ENCODE results near the gene PRKCB. TPM values are rescaled to one million over a fixed set of nuclear protein-coding genes. Genes with fewer than 3 reads are reported as not detected.

PRKCB gene
- total and polyA plus RNA-seq, 7 donors, result 0.13 to 1.5 (median 0.83) TPM

DNA sequence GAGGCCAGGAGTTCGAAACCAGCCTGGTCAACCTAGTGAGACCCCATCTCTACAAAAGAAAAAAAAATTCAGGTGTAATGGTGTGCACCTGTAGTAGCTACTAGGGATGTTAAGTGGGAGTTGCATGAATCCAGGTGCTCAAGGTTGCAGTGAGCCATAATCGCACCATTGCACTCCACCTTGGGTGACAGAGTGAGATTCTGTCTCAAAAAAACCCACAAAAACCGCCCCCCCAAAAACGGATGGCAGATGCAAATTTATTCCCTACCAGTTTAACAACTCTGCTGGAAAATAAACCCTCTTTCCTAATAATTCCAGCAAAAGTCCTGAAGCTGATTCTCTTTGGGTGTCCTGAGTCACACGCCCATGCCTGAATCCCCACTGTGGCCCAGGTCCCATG, 140.3 kb downstream of the PRKCB start:
- TF ChIP-seq, protein P1, sequence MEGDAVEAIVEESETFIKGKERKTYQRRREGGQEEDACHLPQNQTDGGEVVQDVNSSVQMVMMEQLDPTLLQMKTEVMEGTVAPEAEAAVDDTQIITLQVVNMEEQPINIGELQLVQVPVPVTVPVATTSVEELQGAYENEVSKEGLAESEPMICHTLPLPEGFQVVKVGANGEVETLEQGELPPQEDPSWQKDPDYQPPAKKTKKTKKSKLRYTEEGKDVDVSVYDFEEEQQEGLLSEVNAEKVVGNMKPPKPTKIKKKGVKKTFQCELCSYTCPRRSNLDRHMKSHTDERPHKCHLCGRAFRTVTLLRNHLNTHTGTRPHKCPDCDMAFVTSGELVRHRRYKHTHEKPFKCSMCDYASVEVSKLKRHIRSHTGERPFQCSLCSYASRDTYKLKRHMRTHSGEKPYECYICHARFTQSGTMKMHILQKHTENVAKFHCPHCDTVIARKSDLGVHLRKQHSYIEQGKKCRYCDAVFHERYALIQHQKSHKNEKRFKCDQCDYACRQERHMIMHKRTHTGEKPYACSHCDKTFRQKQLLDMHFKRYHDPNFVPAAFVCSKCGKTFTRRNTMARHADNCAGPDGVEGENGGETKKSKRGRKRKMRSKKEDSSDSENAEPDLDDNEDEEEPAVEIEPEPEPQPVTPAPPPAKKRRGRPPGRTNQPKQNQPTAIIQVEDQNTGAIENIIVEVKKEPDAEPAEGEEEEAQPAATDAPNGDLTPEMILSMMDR (IDR thresholded peaks at IDR 0.05), result no peak
- Histone ChIP-seq H3K36me3 (ENCODE audit: insufficient read depth in 1 of 2, low read depth in 1 of 2) (no peaks in the 10 kb centered on the region), H3K27me3 (ENCODE audit: insufficient read depth in 3 of 3, low read length in 2 of 3) (no peaks in the 10 kb centered on the region), H3K27ac (no peak overlapping the region), H3K4me3 (no peak overlapping the region), H3K4me1 (no peaks in the 10 kb centered on the region), H3K9me3 (no peaks in the 10 kb centered on the region)
- ATAC-seq (no peak), DNase-seq (no peak)
- intact Hi-C loops (cut with DNase I), result no loop called here
- WGBS, 3 donors, result 81 to 85% (median 84%) methylated on average over 5 of the region's 5 CpGs

DNA sequence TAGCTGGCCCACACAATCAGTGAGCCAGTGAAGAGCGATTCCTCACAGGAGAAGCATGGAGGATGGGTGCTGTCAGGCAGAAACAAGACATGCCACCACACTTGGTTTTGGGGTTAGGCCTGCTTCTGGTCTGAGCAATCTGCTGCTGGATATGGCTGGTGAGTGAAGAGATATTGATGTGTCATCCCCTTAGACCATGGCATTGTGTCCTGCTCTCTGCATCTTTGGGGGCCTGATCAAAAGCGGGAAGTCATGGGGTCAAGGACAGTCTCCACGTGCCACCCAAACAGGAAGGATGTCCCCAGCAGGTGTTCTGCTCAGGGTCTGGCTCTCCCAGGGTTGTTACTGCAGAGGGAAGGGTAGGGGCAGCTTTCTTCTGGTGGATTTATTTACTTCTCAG, 140.7 kb downstream of the PRKCB start:
- H3K27ac ChIP-seq, result no peak overlapping the region
- H3K36me3 ChIP-seq (ENCODE audit: insufficient read depth in 1 of 2, low read depth in 1 of 2), result no peaks in the 10 kb centered on the region
- no peaks in the 10 kb centered on the region for H3K27me3 ChIP-seq (ENCODE audit: insufficient read depth in 3 of 3, low read length in 2 of 3)
- intact Hi-C loops (cut with DNase I), result no loop called here
- DNase-seq (no peak), ATAC-seq (no peak)
- WGBS, 3 donors, result 47 to 49% (median 48%) methylated on average over 3 of the region's 3 CpGs
- H3K9me3 ChIP-seq, result no peaks in the 10 kb centered on the region
- TF ChIP-seq, protein P1 (IDR thresholded peaks at IDR 0.05), result no peak
- H3K4me3 ChIP-seq, result no peak overlapping the region
- H3K4me1 ChIP-seq, result no peaks in the 10 kb centered on the region

DNA sequence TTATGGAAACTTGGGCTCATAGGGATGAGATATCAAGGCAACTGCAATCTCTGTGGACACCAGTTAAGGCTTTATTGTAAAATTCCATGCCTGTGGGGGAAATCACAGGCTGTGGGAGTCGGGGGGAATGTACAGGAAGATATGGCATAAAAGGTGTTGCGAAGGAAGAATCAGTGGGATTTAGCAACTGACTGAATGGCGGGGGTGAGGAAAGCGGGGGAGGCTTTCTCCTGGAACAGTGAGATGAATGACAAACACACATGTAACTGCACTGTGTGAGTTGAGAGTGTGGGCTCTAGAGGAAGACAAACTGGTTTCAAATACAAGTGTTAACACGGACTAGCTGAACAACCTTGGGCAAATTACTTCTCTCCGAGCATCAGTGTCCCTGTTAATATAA, 143.7 kb downstream of the PRKCB start:
- WGBS, 3 donors, result 84 to 86% (median 86%) methylated on average over 6 of the region's 6 CpGs
- no peak for DNase-seq
- no peaks in the 10 kb centered on the region for H3K27me3 ChIP-seq (ENCODE audit: insufficient read depth in 3 of 3, low read length in 2 of 3)
- H3K36me3 ChIP-seq (ENCODE audit: insufficient read depth in 1 of 2, low read depth in 1 of 2), result no peaks in the 10 kb centered on the region
- no peak for ATAC-seq
- no peak overlapping the region for H3K4me3 ChIP-seq
- no peak overlapping the region for H3K27ac ChIP-seq
- intact Hi-C loops (cut with DNase I), result no loop called here
- no peaks in the 10 kb centered on the region for H3K4me1 ChIP-seq
- H3K9me3 ChIP-seq, result no peaks in the 10 kb centered on the region
- TF ChIP-seq, protein P1 (IDR thresholded peaks at IDR 0.05), result no peak

DNA sequence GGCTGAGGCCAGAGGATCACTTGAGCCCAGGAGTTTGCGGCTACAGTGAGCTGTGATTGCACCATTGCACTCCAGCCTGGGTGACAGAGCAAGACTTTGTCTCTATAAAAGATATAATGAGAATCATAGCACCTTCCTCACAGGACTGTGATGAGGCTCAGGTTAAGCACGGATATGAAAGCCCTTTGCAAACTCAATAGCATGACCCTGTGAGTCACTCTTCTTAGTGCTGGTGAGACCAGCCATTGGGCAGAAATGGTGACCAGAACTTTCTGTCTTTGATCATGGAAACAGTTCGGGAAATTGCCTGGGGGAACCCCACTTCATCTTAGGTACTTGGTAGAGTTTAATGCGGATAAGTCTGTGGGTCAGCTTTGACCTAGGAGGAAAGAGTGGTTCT, 144.2 kb downstream of the PRKCB start:
- no peak overlapping the region for H3K4me3 ChIP-seq
- no peak for DNase-seq

More for the DNA sequence above, 144.2 kb downstream of the PRKCB start:
- TF ChIP-seq, protein P1 (IDR thresholded peaks at IDR 0.05), result no peak
- Histone ChIP-seq H3K36me3 (ENCODE audit: insufficient read depth in 1 of 2, low read depth in 1 of 2) (no peaks in the 10 kb centered on the region), H3K4me1 (no peaks in the 10 kb centered on the region), H3K27ac (no peak overlapping the region), H3K27me3 (ENCODE audit: insufficient read depth in 3 of 3, low read length in 2 of 3) (no peaks in the 10 kb centered on the region), H3K9me3 (no peaks in the 10 kb centered on the region)
- ATAC-seq, result no peak
- WGBS, 3 donors, result 81 to 87% (median 82%) methylated on average over 4 of the region's 4 CpGs
- intact Hi-C loops (cut with DNase I), result no loop called here
